ENCODE results near the gene LRRK2. TPM values are rescaled to one million over a fixed set of nuclear protein-coding genes. Genes with fewer than 3 reads are reported as not detected.

LRRK2 gene
- total RNA-seq, 2 experiments from 2014 or later, result 5.9 to 28.4 TPM

- ChIA-PET CTCF (ENCODE audit: unreplicated experiment) (no interaction called here), POLR2A (interaction anchor here (1.2 kb wide), 1 partner anchor 15 kb away, joined by 5 read pairs; no protein-coding TSS in a partner anchor)
- BruUV-seq (replicated peaks), result no TSS peak
- intact Hi-C loops (cut with micrococcal nuclease; ENCODE audit: unreplicated experiment), result no loop called here
- Histone ChIP-seq H4K20me1 (ENCODE audit: insufficient read depth, low read length) (no peaks in the 10 kb centered on the region), H2AFZ (ENCODE audit: low read length) (no peak overlapping the region), H3K79me2 (ENCODE audit: insufficient read depth, low read depth, low read length) (no peaks in the 10 kb centered on the region), H3K4me1 (ENCODE audit: insufficient read depth, low read length, poor library complexity, severe bottlenecking) (no peaks in the 10 kb centered on the region), H3K9me2 (ENCODE audit: insufficient read depth, low read length) (no peaks in the 10 kb centered on the region), H3K36me3 (ENCODE audit: insufficient read depth, low read length) (peaks cover 21% of the 10 kb centered on the region), H3K4me2 (ENCODE audit: low read length) (no peak overlapping the region), H3K4me3 (ENCODE audit: low read depth, low read length, poor library complexity, severe bottlenecking) (no peak overlapping the region), H3K27ac (ENCODE audit: low read depth, low read length, poor library complexity, severe bottlenecking) (no peak overlapping the region), H3K9me3 (ENCODE audit: low read length) (no peaks in the 10 kb centered on the region)
- TF ChIP-seq CTCF (conservative IDR thresholded peaks at IDR 0.05; ENCODE audit: low read length) (no peak), EZH2phosphoT487 (IDR thresholded peaks at IDR 0.05; ENCODE audit: borderline replicate concordance, low read depth, low read length) (no peak)
- DNase-seq (ENCODE audit: low spot score), result no peak
Measured at GRCh38 chr12:40351976-40352375, 127.2 kb downstream of the LRRK2 start.

- no peaks in the 10 kb centered on the region for H3K9me2 ChIP-seq (ENCODE audit: insufficient read depth, low read length)
- H2AFZ ChIP-seq (ENCODE audit: low read length), result no peak overlapping the region
- POLR2A ChIA-PET, result interaction anchor here (1.0 to 2.9 kb wide), 2 partner anchors 9 to 341 kb away, joined by 3 to 9 read pairs; no protein-coding TSS in a partner anchor
- H3K4me1 ChIP-seq (ENCODE audit: insufficient read depth, low read length, poor library complexity, severe bottlenecking), result no peaks in the 10 kb centered on the region
- intact Hi-C loops (cut with micrococcal nuclease; ENCODE audit: unreplicated experiment), result loop anchor here (2.0 kb wide), 1 partner anchor 222 kb away; no protein-coding TSS in a partner anchor
- H3K36me3 ChIP-seq (ENCODE audit: insufficient read depth, low read length), result no peaks in the 10 kb centered on the region
- DNase-seq (ENCODE audit: low spot score), result peak; percentile 50
- BruUV-seq (replicated peaks), result no TSS peak
- H3K27ac ChIP-seq (ENCODE audit: low read depth, low read length, poor library complexity, severe bottlenecking), result no peak overlapping the region
- TF ChIP-seq EZH2phosphoT487 (IDR thresholded peaks at IDR 0.05; ENCODE audit: borderline replicate concordance, low read depth, low read length) (no peak), CTCF (conservative IDR thresholded peaks at IDR 0.05; ENCODE audit: low read length) (peak; percentile 75)
- no peaks in the 10 kb centered on the region for H3K79me2 ChIP-seq (ENCODE audit: insufficient read depth, low read depth, low read length)
- H3K4me3 ChIP-seq (ENCODE audit: low read depth, low read length, poor library complexity, severe bottlenecking), result no peak overlapping the region
- no peaks in the 10 kb centered on the region for H4K20me1 ChIP-seq (ENCODE audit: insufficient read depth, low read length)
- CTCF ChIA-PET (ENCODE audit: unreplicated experiment), result no interaction called here
- no peak overlapping the region for H3K4me2 ChIP-seq (ENCODE audit: low read length)
- H3K9me3 ChIP-seq (ENCODE audit: low read length), result no peaks in the 10 kb centered on the region
Measured at GRCh38 chr12:40375076-40375475, 150.3 kb downstream of the LRRK2 start.

- H3K4me3 ChIP-seq (ENCODE audit: low read depth, low read length, poor library complexity, severe bottlenecking), result no peak overlapping the region
- H3K9me2 ChIP-seq (ENCODE audit: insufficient read depth, low read length), result no peaks in the 10 kb centered on the region
- BruUV-seq (replicated peaks), result no TSS peak
- CTCF ChIA-PET (ENCODE audit: unreplicated experiment), result no interaction called here
- H3K9me3 ChIP-seq (ENCODE audit: low read length), result no peaks in the 10 kb centered on the region
- H3K4me2 ChIP-seq (ENCODE audit: low read length), result no peak overlapping the region
- H3K36me3 ChIP-seq (ENCODE audit: insufficient read depth, low read length), result no peaks in the 10 kb centered on the region
- DNase-seq (ENCODE audit: low spot score), result no peak
- no peaks in the 10 kb centered on the region for H4K20me1 ChIP-seq (ENCODE audit: insufficient read depth, low read length)
- H3K79me2 ChIP-seq (ENCODE audit: insufficient read depth, low read depth, low read length), result no peaks in the 10 kb centered on the region
- POLR2A ChIA-PET, result interaction anchor here (0.7 to 2.9 kb wide), 5 partner anchors 10 to 362 kb away, joined by 3 to 9 read pairs (median 3); no protein-coding TSS in a partner anchor
- intact Hi-C loops (cut with micrococcal nuclease; ENCODE audit: unreplicated experiment), result no loop called here
- no peaks in the 10 kb centered on the region for H3K4me1 ChIP-seq (ENCODE audit: insufficient read depth, low read length, poor library complexity, severe bottlenecking)
- no peak overlapping the region for H3K27ac ChIP-seq (ENCODE audit: low read depth, low read length, poor library complexity, severe bottlenecking)
- no peak overlapping the region; the same call in 1 of the 2 replicates for H2AFZ ChIP-seq (ENCODE audit: low read length)
- TF ChIP-seq EZH2phosphoT487 (IDR thresholded peaks at IDR 0.05; ENCODE audit: borderline replicate concordance, low read depth, low read length) (no peak), CTCF (conservative IDR thresholded peaks at IDR 0.05; ENCODE audit: low read length) (no peak)
Measured at GRCh38 chr12:40376533-40377267, 151.9 kb downstream of the LRRK2 start.

Measured in OCI-LY7 (cell line).